ENCODE results near the gene ICA1.

The ICA1 gene

DNA sequence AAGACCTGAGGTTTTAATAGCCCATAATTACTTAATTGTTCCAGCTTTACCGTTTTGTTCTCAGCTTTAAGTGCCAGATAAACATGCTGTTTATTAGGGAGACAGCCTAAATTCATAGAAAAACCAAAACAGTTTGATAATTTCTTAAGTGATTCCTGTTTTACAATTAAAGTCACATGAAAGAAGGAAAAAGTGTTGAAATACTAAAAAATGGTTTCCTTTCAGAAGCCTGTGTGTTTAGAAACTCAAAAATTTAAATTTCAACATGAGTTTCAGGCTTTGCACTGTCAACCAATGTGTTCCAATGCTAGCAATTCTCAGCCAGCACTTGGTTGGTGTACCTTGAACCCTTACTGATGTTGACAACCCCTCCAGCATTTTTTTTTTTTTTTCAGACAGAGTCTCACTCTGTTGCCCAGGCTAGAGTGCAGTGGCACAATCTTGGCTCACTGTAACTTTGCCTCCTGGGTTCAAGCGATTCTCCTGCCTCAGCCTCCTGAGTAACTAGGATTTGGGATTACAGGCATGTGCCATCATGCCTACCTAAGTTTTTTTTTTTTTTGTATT lies 135.3 kb downstream of the ICA1 start:
- Histone ChIP-seq H3K9me3 (ENCODE audit: severe bottlenecking) (no peaks in the 10 kb centered on the region), H3K27ac (no peak overlapping the region), H3K36me3 (no peaks in the 10 kb centered on the region), H3K4me3 (ENCODE audit: low read depth, low read length) (no peak overlapping the region), H3K27me3 (ENCODE audit: insufficient read depth, low read depth, severe bottlenecking) (no peaks in the 10 kb centered on the region)
- TF ChIP-seq, protein P1, sequence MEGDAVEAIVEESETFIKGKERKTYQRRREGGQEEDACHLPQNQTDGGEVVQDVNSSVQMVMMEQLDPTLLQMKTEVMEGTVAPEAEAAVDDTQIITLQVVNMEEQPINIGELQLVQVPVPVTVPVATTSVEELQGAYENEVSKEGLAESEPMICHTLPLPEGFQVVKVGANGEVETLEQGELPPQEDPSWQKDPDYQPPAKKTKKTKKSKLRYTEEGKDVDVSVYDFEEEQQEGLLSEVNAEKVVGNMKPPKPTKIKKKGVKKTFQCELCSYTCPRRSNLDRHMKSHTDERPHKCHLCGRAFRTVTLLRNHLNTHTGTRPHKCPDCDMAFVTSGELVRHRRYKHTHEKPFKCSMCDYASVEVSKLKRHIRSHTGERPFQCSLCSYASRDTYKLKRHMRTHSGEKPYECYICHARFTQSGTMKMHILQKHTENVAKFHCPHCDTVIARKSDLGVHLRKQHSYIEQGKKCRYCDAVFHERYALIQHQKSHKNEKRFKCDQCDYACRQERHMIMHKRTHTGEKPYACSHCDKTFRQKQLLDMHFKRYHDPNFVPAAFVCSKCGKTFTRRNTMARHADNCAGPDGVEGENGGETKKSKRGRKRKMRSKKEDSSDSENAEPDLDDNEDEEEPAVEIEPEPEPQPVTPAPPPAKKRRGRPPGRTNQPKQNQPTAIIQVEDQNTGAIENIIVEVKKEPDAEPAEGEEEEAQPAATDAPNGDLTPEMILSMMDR (IDR thresholded peaks at IDR 0.05; ENCODE audit: low read depth, low read length): no peak
- DNase-seq: no peak

DNA sequence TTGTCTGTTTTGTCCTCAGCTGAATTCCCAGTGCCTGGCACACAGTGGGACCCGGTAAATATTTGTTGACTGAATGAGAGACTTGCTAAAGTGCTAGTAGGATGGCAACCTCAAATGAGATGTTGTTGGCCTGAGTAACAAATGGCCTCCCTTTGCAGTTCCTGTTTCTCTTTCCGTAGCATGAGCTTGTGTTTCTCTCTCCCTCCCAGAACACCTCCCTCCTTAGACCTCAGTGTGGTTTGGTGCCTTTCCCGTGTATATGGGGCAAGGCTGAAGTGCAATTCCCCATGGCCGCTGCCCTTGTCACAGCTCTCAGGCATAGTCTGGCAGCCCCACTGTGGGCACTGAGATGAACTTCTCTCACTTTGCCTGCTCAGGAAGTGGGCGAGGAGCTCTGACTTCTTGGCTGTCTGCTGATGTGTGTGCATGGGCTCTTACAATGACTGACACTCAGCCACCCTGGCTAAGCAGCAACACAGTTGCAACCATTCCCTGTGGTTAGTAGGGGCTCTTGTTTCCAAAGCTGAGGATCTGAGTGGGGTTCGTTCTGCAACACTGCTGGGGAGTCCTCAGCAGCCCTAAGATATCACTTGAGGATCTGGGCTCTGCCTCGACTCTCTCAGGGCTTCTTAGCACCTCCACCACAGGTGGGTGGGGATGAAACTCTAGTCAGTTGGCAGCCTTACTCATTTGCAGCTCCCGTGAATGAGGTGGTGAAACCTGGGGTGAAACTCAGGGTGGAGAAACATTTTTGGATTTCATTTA lies 136.1 kb downstream of the ICA1 start:
- no peak overlapping the region for H3K4me3 ChIP-seq (ENCODE audit: low read depth, low read length)
- no peak for DNase-seq

DNA sequence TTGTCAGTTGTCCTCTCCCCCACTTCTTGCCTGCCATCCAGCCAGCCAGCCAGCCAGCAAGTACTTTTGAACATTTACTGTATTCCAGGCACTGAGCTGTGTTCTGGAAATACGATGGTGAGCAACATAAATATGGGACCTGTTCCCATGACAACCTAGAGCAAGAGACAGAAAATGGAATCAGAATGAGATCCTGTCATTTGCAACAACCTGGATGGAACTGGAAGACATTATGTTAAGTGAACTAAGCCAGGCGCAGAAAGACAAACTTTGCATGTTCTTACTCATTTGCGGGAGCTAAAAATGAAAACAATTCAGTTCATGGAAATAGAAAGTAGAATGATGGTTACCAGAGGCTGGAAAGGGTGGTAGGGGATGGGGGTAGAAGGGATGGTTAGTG lies 140.7 kb downstream of the ICA1 start:
- Histone ChIP-seq H3K27me3 (ENCODE audit: insufficient read depth, low read depth, severe bottlenecking) (no peaks in the 10 kb centered on the region), H3K4me3 (ENCODE audit: low read depth, low read length) (no peak overlapping the region), H3K27ac (no peak overlapping the region), H3K9me3 (ENCODE audit: severe bottlenecking) (no peaks in the 10 kb centered on the region), H3K36me3 (no peaks in the 10 kb centered on the region)
- TF ChIP-seq, protein P1 (IDR thresholded peaks at IDR 0.05; ENCODE audit: low read depth, low read length): no peak
- DNase-seq: no peak

More for the DNA sequence above, 136.1 kb downstream of the ICA1 start:
- TF ChIP-seq, protein P1 (IDR thresholded peaks at IDR 0.05; ENCODE audit: low read depth, low read length): no peak
- Histone ChIP-seq H3K27ac (no peak overlapping the region), H3K9me3 (ENCODE audit: severe bottlenecking) (no peaks in the 10 kb centered on the region), H3K27me3 (ENCODE audit: insufficient read depth, low read depth, severe bottlenecking) (no peaks in the 10 kb centered on the region), H3K36me3 (no peaks in the 10 kb centered on the region)

DNA sequence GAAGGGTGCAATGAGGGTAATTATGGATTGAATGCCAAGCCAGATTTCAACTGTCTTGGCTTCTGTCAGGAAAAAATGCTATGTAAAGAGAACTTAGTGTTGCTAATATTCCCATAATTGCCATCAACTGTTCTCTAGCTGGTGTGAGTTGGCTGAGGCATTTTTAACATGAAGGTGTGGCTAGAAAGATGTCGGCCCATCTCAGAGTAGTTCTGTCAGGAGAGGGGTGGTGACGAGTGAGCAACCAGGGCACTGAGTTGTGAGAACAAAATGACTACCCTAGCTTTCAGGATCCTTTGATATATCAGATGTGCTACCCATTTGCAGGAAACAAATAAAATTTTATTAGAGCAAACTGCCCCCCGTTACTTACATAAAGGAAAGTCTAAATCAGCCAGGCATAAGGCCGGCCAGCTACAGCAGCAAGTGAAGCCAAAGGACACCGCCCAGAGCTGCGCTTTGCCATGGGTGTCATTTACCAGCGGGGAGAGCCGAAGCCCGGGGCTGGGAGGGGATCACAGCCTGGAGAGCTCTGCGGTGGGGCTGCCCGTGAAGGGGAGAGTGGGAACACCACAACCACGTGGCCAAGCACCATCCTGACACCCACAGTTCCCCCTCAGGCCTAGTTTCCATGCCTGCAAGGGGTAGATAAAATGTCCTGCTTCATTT lies 141.4 kb downstream of the ICA1 start:
- TF ChIP-seq, protein P1 (IDR thresholded peaks at IDR 0.05; ENCODE audit: low read depth, low read length): no peak
- Histone ChIP-seq H3K9me3 (ENCODE audit: severe bottlenecking) (no peaks in the 10 kb centered on the region), H3K27ac (no peak overlapping the region), H3K36me3 (no peaks in the 10 kb centered on the region), H3K4me3 (ENCODE audit: low read depth, low read length) (no peak overlapping the region), H3K27me3 (ENCODE audit: insufficient read depth, low read depth, severe bottlenecking) (no peaks in the 10 kb centered on the region)
- no peak for DNase-seq

DNA sequence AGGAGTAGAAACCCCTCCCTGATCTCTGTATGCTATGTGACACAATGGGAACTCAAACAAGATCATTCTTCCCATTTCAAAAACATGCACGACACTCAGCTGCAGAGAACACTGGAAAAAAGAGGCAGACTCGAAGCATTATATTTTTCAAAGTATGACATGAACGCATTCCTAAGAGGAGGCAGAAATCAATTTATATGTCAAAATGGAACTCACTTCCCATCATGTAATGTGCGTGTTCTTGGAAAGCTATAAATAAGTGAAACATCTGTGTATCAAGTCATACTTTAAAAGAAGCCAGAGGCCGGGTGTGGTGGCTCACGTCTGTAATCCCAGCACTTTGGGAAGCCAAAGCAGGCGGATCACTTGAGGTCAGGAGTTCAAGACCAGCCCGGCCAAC lies 142.7 kb downstream of the ICA1 start:
- Histone ChIP-seq H3K27me3 (ENCODE audit: insufficient read depth, low read depth, severe bottlenecking) (no peaks in the 10 kb centered on the region), H3K4me3 (ENCODE audit: low read depth, low read length) (no peak overlapping the region), H3K27ac (no peak overlapping the region), H3K36me3 (no peaks in the 10 kb centered on the region), H3K9me3 (ENCODE audit: severe bottlenecking) (no peaks in the 10 kb centered on the region)
- TF ChIP-seq, protein P1 (IDR thresholded peaks at IDR 0.05; ENCODE audit: low read depth, low read length): no peak
- no peak for DNase-seq

Measured in WERI-Rb-1 (cell line).